Mesenchymal stem cell (in vitro differentiated cells and primary cell): ENCODE results near the gene TMEM98.

Experiments used
- DNase-seq: peaks from one replicate; pipeline ENCODE4 v3.0.0-alpha.2; 2013
- H2AFZ ChIP-seq: one replicate; pipeline ENCODE4 v1.6.1; 2013; ENCODE audit warnings: low read depth, mild to moderate bottlenecking, control low read depth, inconsistent platforms, low read length, moderate library complexity
- H2AK5ac ChIP-seq: 2 replicates; pipeline ENCODE4 v1.6.1; 2013; ENCODE audit warnings: low read length, moderate library complexity, mild to moderate bottlenecking, inconsistent platforms; ENCODE audit not compliant: severe bottlenecking
- H2BK120ac ChIP-seq: one replicate; pipeline ENCODE4 v1.6.1; 2013; ENCODE audit warnings: low read depth, mild to moderate bottlenecking, inconsistent platforms, low read length, moderate library complexity
- H2BK12ac ChIP-seq, 2 experiments: one replicate each; pipeline ENCODE4 v1.6.1; 2013; ENCODE audit warnings: inconsistent platforms in 2 of 2, low read length in 2 of 2, mild to moderate bottlenecking in 2 of 2, moderate library complexity in 2 of 2, control low read depth in 1 of 2
- H2BK15ac ChIP-seq: one replicate; pipeline ENCODE4 v1.6.1; 2013; ENCODE audit warnings: mild to moderate bottlenecking, low read depth, inconsistent platforms; ENCODE audit not compliant: poor library complexity, severe bottlenecking
- H2BK5ac ChIP-seq: 2 replicates; pipeline ENCODE4 v1.6.1; 2013; ENCODE audit warnings: low read depth, mild to moderate bottlenecking, low read length, control low read depth, inconsistent platforms; ENCODE audit not compliant: poor library complexity, severe bottlenecking
- H3K14ac ChIP-seq, 2 experiments: one replicate each; pipeline ENCODE4 v1.6.1; 2013; ENCODE audit warnings: inconsistent platforms in 2 of 2, low read length in 2 of 2, control low read depth in 1 of 2, mild to moderate bottlenecking in 1 of 2, moderate library complexity in 1 of 2
- H3K18ac ChIP-seq, 2 experiments: one replicate each; pipeline ENCODE4 v1.6.1; 2013; ENCODE audit warnings: inconsistent platforms in 2 of 2, low read length in 2 of 2, control low read depth in 1 of 2, low read depth in 1 of 2, mild to moderate bottlenecking in 1 of 2
- H3K23ac ChIP-seq, 2 experiments: one replicate each; pipeline ENCODE4 v1.6.1; 2013; ENCODE audit warnings: inconsistent platforms in 2 of 2, low read length in 2 of 2, mild to moderate bottlenecking in 2 of 2, moderate library complexity in 2 of 2, control low read depth in 1 of 2
- H3K27ac ChIP-seq: 2 replicates; pipeline ENCODE4 v1.5.1; 2013; ENCODE audit warnings: mild to moderate bottlenecking, moderate library complexity, low read length, control low read depth, inconsistent platforms; ENCODE audit not compliant: poor library complexity, severe bottlenecking
- H3K27me3 ChIP-seq, 2 experiments: 2 replicates each; pipeline versions ENCODE4 v1.6.1 to v1.7.0; 2013; ENCODE audit warnings: low read length in 2 of 2, mild to moderate bottlenecking in 2 of 2, moderate library complexity in 2 of 2, control low read depth in 1 of 2, inconsistent platforms in 1 of 2; ENCODE audit not compliant: control insufficient read depth in 1 of 2, insufficient read depth in 1 of 2
- H3K36me3 ChIP-seq, 2 experiments: 2 replicates each; pipeline versions ENCODE4 v1.6.1 to v1.7.0; 2013; ENCODE audit warnings: low read length in 2 of 2, control low read depth in 1 of 2, inconsistent platforms in 1 of 2, low read depth in 1 of 2, mild to moderate bottlenecking in 1 of 2; ENCODE audit not compliant: insufficient read depth in 2 of 2, control insufficient read depth in 1 of 2
- H3K4ac ChIP-seq, 2 experiments: one replicate each; pipeline ENCODE4 v1.6.1; 2013; ENCODE audit warnings: inconsistent platforms in 2 of 2, low read length in 2 of 2, mild to moderate bottlenecking in 2 of 2, moderate library complexity in 2 of 2, control low read depth in 1 of 2, low read depth in 1 of 2
- H3K4me1 ChIP-seq: 2 replicates; pipeline ENCODE4 v1.6.1; 2013; ENCODE audit warnings: low read depth, low read length, control low read depth; ENCODE audit not compliant: control insufficient read depth, insufficient read depth
- H3K4me2 ChIP-seq: 2 replicates; pipeline ENCODE4 v1.6.1; 2013; ENCODE audit warnings: low read length, mild to moderate bottlenecking, inconsistent platforms; ENCODE audit not compliant: poor library complexity, severe bottlenecking
- H3K4me3 ChIP-seq, 2 experiments: 2 replicates each; pipeline versions ENCODE4 v1.5.1 to v1.7.0; 2013; ENCODE audit warnings: low read length in 2 of 2, mild to moderate bottlenecking in 2 of 2, control low read depth in 1 of 2, low read depth in 1 of 2; ENCODE audit not compliant: insufficient read depth in 1 of 2
- H3K79me1 ChIP-seq: replicated peaks from 2 replicates; pipeline ENCODE4 v1.6.1; 2013; ENCODE audit warnings: mild to moderate bottlenecking, control low read depth, low read length, inconsistent platforms; ENCODE audit not compliant: poor library complexity, severe bottlenecking
- H3K9ac ChIP-seq: 2 replicates; pipeline ENCODE4 v1.7.0; 2013; ENCODE audit warnings: mild to moderate bottlenecking, low read length, moderate library complexity
- H3K9me3 ChIP-seq: 2 replicates; pipeline ENCODE4 v1.7.0; 2013; ENCODE audit warnings: mild to moderate bottlenecking, low read length; ENCODE audit not compliant: control insufficient read depth
- H4K8ac ChIP-seq: one replicate; pipeline ENCODE4 v1.6.1; 2013; ENCODE audit warnings: inconsistent platforms, mild to moderate bottlenecking, low read length, moderate library complexity
- H4K91ac ChIP-seq: one replicate; pipeline ENCODE4 v1.6.1; 2013; ENCODE audit warnings: mild to moderate bottlenecking, low read length, inconsistent platforms
- WGBS: methylation state at CpG from one replicate; pipeline ENCODE4 v1.1.7; 2013; ENCODE audit warnings: mixed read lengths; 5-methylcytosine and 5-hydroxymethylcytosine counted together

TMEM98 gene

DNA sequence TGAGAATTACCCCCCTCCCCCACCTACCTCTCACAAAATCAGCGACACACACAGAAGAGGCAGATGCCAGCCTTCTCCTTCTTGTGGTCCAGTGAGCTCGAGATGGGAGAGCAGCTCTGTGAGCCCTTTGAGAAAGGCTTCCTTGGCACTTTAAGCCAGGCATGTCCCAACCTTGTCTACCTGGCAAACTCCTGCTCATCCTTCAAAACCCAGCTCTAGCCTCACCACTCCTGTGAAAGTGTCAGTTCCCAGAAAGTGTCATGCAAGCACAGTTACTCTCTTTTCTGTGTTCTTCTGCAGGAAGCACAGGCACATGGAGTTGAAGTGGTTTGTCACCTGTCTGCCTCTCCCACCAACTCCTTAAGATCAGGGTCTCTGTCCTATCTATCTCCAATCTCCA lies 1.6 kb downstream of the TMEM98 start:
- Histone ChIP-seq H2AFZ (no peak overlapping the region), H3K14ac (no peak overlapping the region), H3K23ac (no peak overlapping the region), H3K4me3 (peak overlapping the region in 1 of 2 experiments; percentile 83), H2BK120ac (no peak overlapping the region), H3K4ac (peak overlapping the region in 1 of 2 experiments; percentile 6), H2AK5ac (no peak overlapping the region), H2BK12ac (no peak overlapping the region), H3K4me1 (peaks cover 12% of the 10 kb centered on the region), H3K27me3 (no peaks in the 10 kb centered on the region), H3K27ac (no peak overlapping the region), H4K91ac (no peak overlapping the region), H3K4me2 (peak overlapping the region; percentile 69), H2BK15ac (no peak overlapping the region), H3K9ac (peak overlapping the region; percentile 89), H3K18ac (peak overlapping the region; percentile 34 to 67), H3K36me3 (peaks cover 17 to 34% of the 10 kb centered on the region in 2 experiments), H2BK5ac (no peak overlapping the region), H3K79me1 (peaks cover 19% of the 10 kb centered on the region), H4K8ac (no peak overlapping the region), H3K9me3 (no peaks in the 10 kb centered on the region)
- WGBS, result 34% methylated on average over 2 of the region's 2 CpGs
- no peak for DNase-seq

GRCh38 chr17:32930512-32930911 lies 2.6 kb downstream of the TMEM98 start:
- H2AK5ac ChIP-seq, result no peak overlapping the region
- H3K79me1 ChIP-seq, result peaks cover 23% of the 10 kb centered on the region
- H3K27me3 ChIP-seq, result no peaks in the 10 kb centered on the region
- H3K4me1 ChIP-seq, result peaks cover 12% of the 10 kb centered on the region
- 100% methylated on average over 1 of the region's 1 CpG for WGBS
- peaks cover 21 to 43% of the 10 kb centered on the region in 2 experiments for H3K36me3 ChIP-seq
- H4K91ac ChIP-seq, result no peak overlapping the region
- H4K8ac ChIP-seq, result no peak overlapping the region
- no peak overlapping the region for H3K9ac ChIP-seq
- no peak overlapping the region for H3K27ac ChIP-seq
- no peak overlapping the region for H3K18ac ChIP-seq
- no peak overlapping the region for H2BK120ac ChIP-seq
- no peak overlapping the region for H2BK12ac ChIP-seq
- H3K23ac ChIP-seq, result no peak overlapping the region
- no peak overlapping the region for H2BK15ac ChIP-seq
- H2AFZ ChIP-seq, result no peak overlapping the region
- no peak overlapping the region for H3K4ac ChIP-seq
- no peaks in the 10 kb centered on the region for H3K9me3 ChIP-seq
- H3K14ac ChIP-seq, result no peak overlapping the region
- no peak for DNase-seq
- no peak overlapping the region for H3K4me2 ChIP-seq
- no peak overlapping the region for H3K4me3 ChIP-seq
- H2BK5ac ChIP-seq, result no peak overlapping the region

- Histone ChIP-seq H3K4me1 (peaks cover 16% of the 10 kb centered on the region), H3K4ac (no peak overlapping the region), H3K4me2 (no peak overlapping the region), H4K8ac (no peak overlapping the region), H2BK120ac (no peak overlapping the region), H2BK12ac (no peak overlapping the region), H3K14ac (no peak overlapping the region), H3K36me3 (peaks cover 31 to 55% of the 10 kb centered on the region in 2 experiments), H3K27me3 (no peaks in the 10 kb centered on the region), H2BK5ac (no peak overlapping the region), H2AK5ac (no peak overlapping the region), H3K9ac (no peak overlapping the region), H2AFZ (no peak overlapping the region), H3K27ac (peak overlapping the region; percentile 27), H3K79me1 (peaks cover 32% of the 10 kb centered on the region), H3K9me3 (no peaks in the 10 kb centered on the region), H3K18ac (no peak overlapping the region), H3K23ac (no peak overlapping the region), H3K4me3 (no peak overlapping the region), H2BK15ac (no peak overlapping the region), H4K91ac (no peak overlapping the region)
- no peak for DNase-seq
- 90% methylated on average over 1 of the region's 1 CpG for WGBS
Observed at GRCh38 chr17:32931686-32932085, 3.7 kb downstream of the TMEM98 start.

DNA sequence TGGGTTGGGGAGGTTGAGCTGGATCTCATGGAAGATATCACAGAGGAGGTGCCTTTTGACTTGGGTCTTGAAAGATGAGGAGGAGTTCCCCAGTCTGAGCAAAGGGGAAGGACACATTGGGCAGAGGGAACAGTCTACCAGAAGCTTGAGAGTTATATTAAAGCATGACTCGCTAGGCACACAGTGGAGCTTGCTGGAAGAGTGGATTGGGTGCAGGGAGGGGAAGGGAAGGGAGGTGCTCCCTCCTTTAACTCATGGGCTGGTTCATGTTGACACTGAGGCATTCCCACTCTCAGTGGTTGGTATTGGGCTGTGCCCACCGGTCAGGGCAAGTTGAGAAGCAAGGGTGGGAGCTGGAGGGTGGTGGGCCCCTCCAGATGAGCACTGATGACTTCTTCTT lies 5.9 kb downstream of the TMEM98 start:
- no peaks in the 10 kb centered on the region for H3K9me3 ChIP-seq
- no peak overlapping the region for H3K4me3 ChIP-seq
- no peak overlapping the region for H4K8ac ChIP-seq
- peaks cover 43 to 75% of the 10 kb centered on the region in 2 experiments for H3K36me3 ChIP-seq
- no peak overlapping the region for H3K4me2 ChIP-seq
- H2BK12ac ChIP-seq, result no peak overlapping the region
- no peak overlapping the region for H3K14ac ChIP-seq
- H3K27ac ChIP-seq, result no peak overlapping the region
- 88% methylated on average over 2 of the region's 2 CpGs for WGBS
- H2BK5ac ChIP-seq, result no peak overlapping the region
- H2AFZ ChIP-seq, result no peak overlapping the region
- H2BK120ac ChIP-seq, result no peak overlapping the region
- H3K9ac ChIP-seq, result no peak overlapping the region
- no peak overlapping the region for H2AK5ac ChIP-seq
- no peaks in the 10 kb centered on the region for H3K27me3 ChIP-seq
- H2BK15ac ChIP-seq, result no peak overlapping the region
- H3K4me1 ChIP-seq, result peaks cover 17% of the 10 kb centered on the region
- H4K91ac ChIP-seq, result no peak overlapping the region
- peaks cover 32% of the 10 kb centered on the region for H3K79me1 ChIP-seq
- no peak overlapping the region for H3K18ac ChIP-seq
- H3K23ac ChIP-seq, result no peak overlapping the region
- no peak overlapping the region for H3K4ac ChIP-seq
- DNase-seq, result no peak
